ENCODE results near the gene HSH2D. TPM values are rescaled to one million over a fixed set of nuclear protein-coding genes. Genes with fewer than 3 reads are reported as not detected.

Gene HSH2D
- total RNA-seq, 6 donors from 2014 or later, result 5.9 to 12.6 (median 8.2) TPM

DNA sequence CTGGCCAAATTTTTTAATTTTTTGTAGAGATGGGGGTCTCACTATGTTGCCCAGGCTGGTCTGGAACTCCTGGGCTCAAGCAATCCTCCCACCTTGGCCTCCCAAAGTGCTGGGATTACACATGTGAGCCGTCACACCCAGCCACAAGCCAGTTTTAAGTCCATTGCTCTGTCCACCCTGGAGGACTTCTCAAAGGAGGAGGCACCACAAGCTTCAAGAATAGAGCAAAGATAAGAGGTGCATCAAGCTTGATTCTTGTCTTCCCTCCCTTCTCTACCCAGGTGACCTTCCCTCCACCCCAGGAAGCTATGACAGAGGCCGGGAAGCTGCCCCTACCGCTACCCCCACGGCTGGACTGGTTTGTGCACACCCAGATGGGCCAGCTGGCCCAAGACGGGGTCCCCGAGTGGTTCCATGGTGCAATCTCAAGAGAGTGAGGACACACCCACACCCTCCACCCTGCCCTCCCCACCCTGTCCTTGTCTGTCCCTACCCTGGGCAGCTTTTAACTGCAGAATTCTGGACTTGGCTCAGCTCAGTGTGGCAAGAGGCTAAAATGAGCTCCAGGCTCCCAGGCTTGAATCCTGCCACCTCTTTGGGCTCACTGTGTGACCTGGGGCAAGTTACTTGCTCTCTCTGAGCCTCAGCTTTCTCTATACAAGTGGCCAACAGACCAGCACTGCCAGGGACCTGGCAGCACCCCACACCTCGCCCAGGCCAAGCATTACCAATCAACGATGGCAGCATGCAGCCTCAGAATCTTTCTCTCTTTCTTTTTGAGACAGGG, 5.2 kb downstream of the HSH2D start:
- ATAC-seq (ENCODE audit: low FRiP score in 2 of 2) (no peak), DNase-seq (no peak)
- 67 to 76% methylated on average over 8 of the region's 8 CpGs for WGBS, 2 donors
- H3K9me3 ChIP-seq, result no peaks in the 10 kb centered on the region
- no peak overlapping the region for H3K4me3 ChIP-seq
- H3K27ac ChIP-seq, result peak overlapping the region in 3 of 4 donors; percentile 67 to 79 (median 78)
- H3K36me3 ChIP-seq, result peaks cover 0 to 8% (median 0%) of the 10 kb centered on the region in 4 donors
- TF ChIP-seq, protein P1, sequence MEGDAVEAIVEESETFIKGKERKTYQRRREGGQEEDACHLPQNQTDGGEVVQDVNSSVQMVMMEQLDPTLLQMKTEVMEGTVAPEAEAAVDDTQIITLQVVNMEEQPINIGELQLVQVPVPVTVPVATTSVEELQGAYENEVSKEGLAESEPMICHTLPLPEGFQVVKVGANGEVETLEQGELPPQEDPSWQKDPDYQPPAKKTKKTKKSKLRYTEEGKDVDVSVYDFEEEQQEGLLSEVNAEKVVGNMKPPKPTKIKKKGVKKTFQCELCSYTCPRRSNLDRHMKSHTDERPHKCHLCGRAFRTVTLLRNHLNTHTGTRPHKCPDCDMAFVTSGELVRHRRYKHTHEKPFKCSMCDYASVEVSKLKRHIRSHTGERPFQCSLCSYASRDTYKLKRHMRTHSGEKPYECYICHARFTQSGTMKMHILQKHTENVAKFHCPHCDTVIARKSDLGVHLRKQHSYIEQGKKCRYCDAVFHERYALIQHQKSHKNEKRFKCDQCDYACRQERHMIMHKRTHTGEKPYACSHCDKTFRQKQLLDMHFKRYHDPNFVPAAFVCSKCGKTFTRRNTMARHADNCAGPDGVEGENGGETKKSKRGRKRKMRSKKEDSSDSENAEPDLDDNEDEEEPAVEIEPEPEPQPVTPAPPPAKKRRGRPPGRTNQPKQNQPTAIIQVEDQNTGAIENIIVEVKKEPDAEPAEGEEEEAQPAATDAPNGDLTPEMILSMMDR (IDR thresholded peaks at IDR 0.05), result no peak
- no peak for TF ChIP-seq POLR2AphosphoS5 (IDR thresholded peaks at IDR 0.05)
- no peak for TF ChIP-seq POLR2A (IDR thresholded peaks at IDR 0.05)
- TF ChIP-seq EP300 (IDR thresholded peaks at IDR 0.05), result no peak
- no peaks in the 10 kb centered on the region for H3K27me3 ChIP-seq
- peaks cover 0 to 10% (median 3%) of the 10 kb centered on the region in 4 donors for H3K4me1 ChIP-seq

DNA sequence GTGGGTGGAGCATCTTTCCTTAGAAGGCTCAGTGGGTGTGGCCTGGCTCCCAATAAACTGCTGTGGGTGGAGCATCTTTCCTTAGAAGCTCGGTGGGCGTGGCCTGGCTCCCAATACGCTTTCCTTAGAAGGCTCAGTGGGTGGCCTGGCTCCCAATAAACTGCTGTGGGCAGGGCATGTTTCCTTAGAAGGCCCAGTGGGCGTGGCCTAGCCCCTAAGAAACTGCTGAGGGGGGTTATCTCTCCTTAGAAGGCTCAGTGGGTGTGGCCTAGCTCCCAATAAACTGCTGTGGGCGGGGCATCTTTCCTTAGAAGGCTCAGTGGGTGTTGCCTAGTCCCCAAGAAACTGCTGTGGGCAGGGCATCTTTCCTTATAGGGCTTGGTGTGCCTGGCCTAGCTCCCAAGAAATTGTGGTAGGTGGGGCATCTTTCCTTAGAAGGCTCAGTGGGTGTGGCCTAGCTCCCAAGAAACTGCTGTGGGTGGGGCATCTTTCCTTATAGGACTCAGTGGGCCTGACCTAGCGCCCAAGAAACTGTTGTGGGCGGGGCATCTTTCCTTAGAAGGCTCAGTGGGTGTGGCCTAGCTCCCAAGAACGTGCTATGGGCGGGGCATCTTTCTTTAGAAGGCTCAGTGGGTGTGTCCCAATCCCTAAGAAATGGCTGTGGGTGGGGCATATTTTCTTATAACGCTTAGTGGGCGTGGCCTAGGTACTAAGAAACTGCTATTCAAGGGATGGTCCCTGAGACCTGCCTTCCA, 10.3 kb downstream of the HSH2D start:
- no peaks in the 10 kb centered on the region for H3K9me3 ChIP-seq
- H3K4me3 ChIP-seq, result no peak overlapping the region
- H3K4me1 ChIP-seq, result peaks cover 0 to 2% (median 0%) of the 10 kb centered on the region in 4 donors
- no peaks in the 10 kb centered on the region for H3K27me3 ChIP-seq
- peaks cover 0 to 14% (median 4%) of the 10 kb centered on the region in 4 donors for H3K36me3 ChIP-seq
- DNase-seq (no peak), ATAC-seq (ENCODE audit: low FRiP score in 2 of 2) (no peak)
- 81 to 86% methylated on average over 6 to 11 of the region's 11 CpGs for WGBS, 2 donors
- H3K27ac ChIP-seq, result no peak overlapping the region
- TF ChIP-seq POLR2AphosphoS5 (IDR thresholded peaks at IDR 0.05) (no peak), POLR2A (IDR thresholded peaks at IDR 0.05) (no peak), EP300 (IDR thresholded peaks at IDR 0.05) (no peak)
- TF ChIP-seq, protein P1 (IDR thresholded peaks at IDR 0.05), result no peak

DNA sequence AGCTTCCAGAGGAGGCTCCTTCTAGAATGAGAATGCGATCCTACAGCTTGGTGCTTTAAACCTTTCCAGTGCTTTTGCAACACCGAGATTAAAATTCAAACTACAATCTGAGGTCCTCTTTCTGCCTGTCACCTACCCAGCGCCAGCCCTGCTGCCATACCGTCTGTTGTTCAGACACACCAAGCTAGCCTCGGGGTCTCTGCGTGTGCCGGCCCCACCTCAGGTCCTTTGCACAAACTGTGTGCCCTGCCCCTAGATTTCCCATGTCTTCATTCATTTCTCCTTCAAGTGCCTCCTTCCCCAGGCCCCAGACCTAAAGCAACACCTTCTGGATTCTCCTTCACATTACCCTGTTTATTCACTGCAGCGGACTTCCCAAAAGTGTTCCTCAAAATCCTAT, 11.1 kb downstream of the HSH2D start:
- DNase-seq (no peak), ATAC-seq (ENCODE audit: low FRiP score in 2 of 2) (no peak)
- Histone ChIP-seq H3K4me3 (no peak overlapping the region), H3K9me3 (no peaks in the 10 kb centered on the region), H3K36me3 (peaks cover 0 to 14% (median 4%) of the 10 kb centered on the region in 4 donors), H3K4me1 (no peaks in the 10 kb centered on the region), H3K27me3 (no peaks in the 10 kb centered on the region), H3K27ac (no peak overlapping the region)
- TF ChIP-seq EP300 (IDR thresholded peaks at IDR 0.05) (no peak), POLR2A (IDR thresholded peaks at IDR 0.05) (no peak), POLR2AphosphoS5 (IDR thresholded peaks at IDR 0.05) (no peak)
- TF ChIP-seq, protein P1 (IDR thresholded peaks at IDR 0.05), result no peak
- WGBS, 2 donors, result 94 to 99% methylated on average over 8 of the region's 8 CpGs

DNA sequence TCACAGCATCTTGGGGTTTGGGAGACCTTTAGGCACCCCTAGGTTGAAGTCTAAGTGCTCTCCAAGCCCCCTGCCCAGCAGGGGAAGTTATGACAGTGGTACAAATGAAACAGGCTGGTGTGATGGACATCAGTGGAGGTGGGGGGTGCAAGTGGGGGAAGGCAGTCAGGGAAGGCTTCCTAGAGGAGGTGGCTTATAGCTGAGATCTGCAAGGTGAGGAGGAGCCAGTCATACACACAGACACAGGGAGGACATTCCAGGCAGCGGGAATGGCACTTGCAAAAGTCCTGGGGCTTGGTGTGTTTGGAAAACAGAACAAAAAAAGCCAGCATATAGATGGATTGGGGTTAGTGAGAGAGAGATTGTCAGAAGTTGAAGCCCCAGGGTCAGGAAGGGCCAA, 11.6 kb downstream of the HSH2D start:
- Histone ChIP-seq H3K36me3 (peaks cover 0 to 14% (median 4%) of the 10 kb centered on the region in 4 donors), H3K27ac (no peak overlapping the region), H3K4me1 (no peaks in the 10 kb centered on the region), H3K4me3 (no peak overlapping the region), H3K27me3 (no peaks in the 10 kb centered on the region), H3K9me3 (no peaks in the 10 kb centered on the region)
- ATAC-seq (ENCODE audit: low FRiP score in 2 of 2) (no peak), DNase-seq (no peak)
- no peak for TF ChIP-seq POLR2AphosphoS5 (IDR thresholded peaks at IDR 0.05)
- no peak for TF ChIP-seq EP300 (IDR thresholded peaks at IDR 0.05)
- TF ChIP-seq, protein P1 (IDR thresholded peaks at IDR 0.05), result no peak
- no peak for TF ChIP-seq POLR2A (IDR thresholded peaks at IDR 0.05)
- WGBS, 2 donors, result 81 to 84% methylated on average over 1 of the region's 1 CpG
